Neural progenitor cell (in vitro differentiated cells): ENCODE results near the gene TXNRD1. TPM values are rescaled to one million over a fixed set of nuclear protein-coding genes. Genes with fewer than 3 reads are reported as not detected.

Experiments
- DNase-seq: peaks from one replicate; pipeline ENCODE4 v3.0.0-alpha.2; 2016; ENCODE audit warnings: low spot score
- H2AFZ ChIP-seq: fragments of 200-600 bp; sonication (generic); replicated peaks from 2 replicates; pipeline ENCODE4 v1.6.1; 2016; ENCODE audit warnings: antibody characterized with exemption
- H3F3A ChIP-seq: fragments of 200-600 bp; sonication (generic); 2 replicates; pipeline ENCODE4 v1.6.1; 2016; ENCODE audit warnings: antibody characterized with exemption, low read depth
- H3K27ac ChIP-seq: fragments of 200-600 bp; sonication (generic); 2 replicates; pipeline ENCODE4 v1.5.1; 2016; ENCODE audit warnings: mild to moderate bottlenecking
- H3K27me3 ChIP-seq: fragments of 200-600 bp; sonication (generic); 2 replicates; pipeline ENCODE4 v1.6.1; 2016; ENCODE audit warnings: mild to moderate bottlenecking, moderate library complexity
- H3K36me3 ChIP-seq: fragments of 200-600 bp; sonication (generic); 2 replicates; pipeline ENCODE4 v1.5.1; 2016
- H3K4me1 ChIP-seq: fragments of 200-600 bp; sonication (generic); 2 replicates; pipeline ENCODE4 v1.6.1; 2016; ENCODE audit warnings: mixed run types
- H3K4me2 ChIP-seq: fragments of 200-600 bp; sonication (generic); 2 replicates; pipeline ENCODE4 v1.6.1; 2016
- H3K4me3 ChIP-seq: fragments of 200-600 bp; sonication (generic); 2 replicates; pipeline ENCODE4 v1.5.1; 2016
- H3K79me2 ChIP-seq: fragments of 200-600 bp; sonication (generic); 2 replicates; pipeline ENCODE4 v1.6.1; 2016; ENCODE audit warnings: low read depth
- H3K9ac ChIP-seq: fragments of 200-600 bp; sonication (generic); 2 replicates; pipeline ENCODE4 v1.6.1; 2016
- H3K9me3 ChIP-seq: fragments of 200-600 bp; sonication (generic); 2 replicates; pipeline ENCODE4 v1.5.1; 2016; ENCODE audit warnings: low read depth
- H4K20me1 ChIP-seq: fragments of 200-600 bp; sonication (generic); 2 replicates; pipeline ENCODE4 v1.6.1; 2016; ENCODE audit warnings: low read depth
- H3K27ac Mint-ChIP-seq: 3 replicates; pipeline ENCODE4 v1.8.0; 2021; ENCODE audit warnings: mixed read lengths
- H3K27me3 Mint-ChIP-seq: 2 replicates; pipeline ENCODE4 v1.8.0; 2022; ENCODE audit warnings: low read depth, mild to moderate bottlenecking, inconsistent platforms, moderate library complexity, mixed read lengths; ENCODE audit not compliant: insufficient read depth
- H3K36me3 Mint-ChIP-seq: 3 replicates; pipeline ENCODE4 v1.8.0; 2021; ENCODE audit warnings: mixed read lengths
- H3K4me1 Mint-ChIP-seq: 3 replicates; pipeline ENCODE4 v1.8.0; 2021; ENCODE audit warnings: mixed read lengths
- H3K4me3 Mint-ChIP-seq: 3 replicates; pipeline ENCODE4 v1.8.0; 2021; ENCODE audit warnings: mild to moderate bottlenecking, moderate library complexity, mixed read lengths
- H3K9me3 Mint-ChIP-seq: 3 replicates; pipeline ENCODE4 v1.8.0; 2020; ENCODE audit warnings: mixed read lengths
- CTCF ChIP-seq: fragments of 200-600 bp; sonication (generic); IDR thresholded peaks from 2 replicates; pipeline ENCODE4 v1.5.1; 2017; ENCODE audit warnings: antibody characterized with exemption, mild to moderate bottlenecking
- EZH2 ChIP-seq: fragments of 200-600 bp; sonication (generic); IDR thresholded peaks from 2 replicates; pipeline ENCODE4 v1.6.1; 2017; ENCODE audit warnings: antibody characterized with exemption, mild to moderate bottlenecking, moderate library complexity
- EZH2phosphoT487 ChIP-seq: fragments of 200-600 bp; sonication (generic); IDR thresholded peaks from 2 replicates; pipeline ENCODE4 v1.6.1; 2017; ENCODE audit warnings: antibody characterized with exemption
- total RNA-seq: library from RNA; depleted of rRNA; stranded (reverse); fragments of >200 nt; gene quantifications from 2 replicates; pipeline ENCODE4 v1.2.3, GENCODE V29; 2015; ENCODE audit warnings: low replicate concordance

Gene TXNRD1
- total RNA-seq, 1 donor from 2014 or later = 99.8 TPM

GRCh38 chr12:104257913-104258472 lies 42.4 kb downstream of the TXNRD1 start:
- Mint-ChIP-seq H3K36me3 (no peaks in the 10 kb centered on the region), H3K27ac (no peak overlapping the region), H3K9me3 (no peaks in the 10 kb centered on the region), H3K27me3 (peaks cover 3% of the 10 kb centered on the region), H3K4me3 (no peak overlapping the region), H3K4me1 (no peaks in the 10 kb centered on the region)
- no peaks in the 10 kb centered on the region for H3K36me3 ChIP-seq
- H4K20me1 ChIP-seq = no peaks in the 10 kb centered on the region
- H2AFZ ChIP-seq = no peak overlapping the region
- no peaks in the 10 kb centered on the region for H3K27me3 ChIP-seq
- no peak overlapping the region for H3K9ac ChIP-seq
- no peaks in the 10 kb centered on the region for H3F3A ChIP-seq
- H3K4me1 ChIP-seq = no peaks in the 10 kb centered on the region
- DNase-seq = no peak
- H3K79me2 ChIP-seq = no peaks in the 10 kb centered on the region
- no peak overlapping the region for H3K4me2 ChIP-seq
- H3K9me3 ChIP-seq = no peaks in the 10 kb centered on the region
- H3K4me3 ChIP-seq = no peak overlapping the region
- TF ChIP-seq CTCF = no peak
- no peak overlapping the region for H3K27ac ChIP-seq

- Histone ChIP-seq H3K4me2 (no peak overlapping the region), H3K36me3 (no peaks in the 10 kb centered on the region), H3K27me3 (no peaks in the 10 kb centered on the region), H3F3A (no peaks in the 10 kb centered on the region), H3K4me1 (peaks cover under 1% of the 10 kb centered on the region), H2AFZ (no peak overlapping the region), H4K20me1 (no peaks in the 10 kb centered on the region), H3K4me3 (no peak overlapping the region), H3K9me3 (no peaks in the 10 kb centered on the region), H3K79me2 (no peaks in the 10 kb centered on the region), H3K27ac (no peak overlapping the region), H3K9ac (no peak overlapping the region)
- Mint-ChIP-seq H3K9me3 (no peaks in the 10 kb centered on the region), H3K36me3 (no peaks in the 10 kb centered on the region), H3K4me3 (no peak overlapping the region), H3K27me3 (peaks cover 3% of the 10 kb centered on the region), H3K4me1 (no peaks in the 10 kb centered on the region), H3K27ac (no peak overlapping the region)
- DNase-seq = no peak
- TF ChIP-seq CTCF = no peak
These were observed 43.0 kb downstream of the TXNRD1 start for GRCh38 chr12:104258476-104259067.

GRCh38 chr12:104263026-104263425 lies 47.4 kb downstream of the TXNRD1 start:
- Histone ChIP-seq H4K20me1 (no peaks in the 10 kb centered on the region), H3K27me3 (no peaks in the 10 kb centered on the region), H3F3A (no peaks in the 10 kb centered on the region), H3K9ac (no peak overlapping the region), H3K9me3 (no peaks in the 10 kb centered on the region), H3K36me3 (no peaks in the 10 kb centered on the region), H3K79me2 (no peaks in the 10 kb centered on the region), H3K4me3 (no peak overlapping the region), H3K27ac (no peak overlapping the region), H2AFZ (no peak overlapping the region), H3K4me1 (peaks cover 9% of the 10 kb centered on the region), H3K4me2 (no peak overlapping the region)
- DNase-seq = no peak
- Mint-ChIP-seq H3K4me3 (no peak overlapping the region), H3K4me1 (no peaks in the 10 kb centered on the region), H3K27ac (no peak overlapping the region), H3K27me3 (no peaks in the 10 kb centered on the region), H3K9me3 (no peaks in the 10 kb centered on the region), H3K36me3 (peaks cover 2% of the 10 kb centered on the region)
- TF ChIP-seq EZH2phosphoT487 (no peak), EZH2 (no peak), CTCF (no peak)
